Endometrial microvascular endothelial cells (primary cell): Measurements from ENCODE around the gene SPEG. TPM values are rescaled to one million over a fixed set of nuclear protein-coding genes. Genes with fewer than 3 reads are reported as not detected.

ENCODE experiments used
- in situ Hi-C: cut with HindIII; loops from 2 replicates; pipeline ENCODE4 v1.10.0; 2017; ENCODE audit warnings: low sequenced_read_pairs, low pct_unique_long_range_greater_than_20kb; ENCODE audit errors: inconsistent ontology term
- total RNA-seq: library from RNA; depleted of rRNA; stranded (reverse); fragments of >200 nt; gene quantifications from one replicate; pipeline ENCODE4 v1.2.3, GENCODE V29; 2015; ENCODE audit errors: inconsistent ontology term

Gene SPEG
- total RNA-seq, 1 donor from 2014 or later, result not detected

- in situ Hi-C loops, result no loop called here
Observed at GRCh38 chr2:219533930-219534661, 99.5 kb downstream of the SPEG start.

DNA sequence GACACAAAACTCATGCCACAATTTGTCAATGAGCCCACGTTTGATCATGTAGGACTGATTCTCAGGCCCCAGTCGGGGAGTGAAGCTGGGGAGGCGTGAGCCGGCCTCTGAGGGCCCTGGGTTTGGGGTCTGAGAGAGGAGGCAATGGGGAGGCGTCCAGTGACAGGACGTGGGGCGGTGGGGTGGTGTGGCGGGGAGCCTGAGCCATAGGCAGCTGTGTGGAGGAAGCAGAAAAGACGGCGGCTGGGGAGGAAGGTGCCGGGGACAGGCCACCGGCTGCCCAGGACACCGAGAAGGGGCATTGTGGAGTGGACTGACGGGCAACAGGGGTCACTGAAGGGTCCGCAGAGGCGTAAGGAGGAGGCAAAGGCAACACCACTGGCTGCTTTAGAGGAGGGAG lies 101.8 kb downstream of the SPEG start:
- in situ Hi-C loops, result no loop called here

- in situ Hi-C loops, result no loop called here
Observed at GRCh38 chr2:219536967-219537366, 102.3 kb downstream of the SPEG start.

GRCh38 chr2:219537657-219538488 lies 103.2 kb downstream of the SPEG start:
- in situ Hi-C loops, result no loop called here

GRCh38 chr2:219538504-219538951 lies 103.9 kb downstream of the SPEG start:
- in situ Hi-C loops, result no loop called here

GRCh38 chr2:219538956-219539788 lies 104.5 kb downstream of the SPEG start:
- in situ Hi-C loops, result no loop called here

GRCh38 chr2:219539926-219540678 lies 105.5 kb downstream of the SPEG start:
- in situ Hi-C loops, result no loop called here

DNA sequence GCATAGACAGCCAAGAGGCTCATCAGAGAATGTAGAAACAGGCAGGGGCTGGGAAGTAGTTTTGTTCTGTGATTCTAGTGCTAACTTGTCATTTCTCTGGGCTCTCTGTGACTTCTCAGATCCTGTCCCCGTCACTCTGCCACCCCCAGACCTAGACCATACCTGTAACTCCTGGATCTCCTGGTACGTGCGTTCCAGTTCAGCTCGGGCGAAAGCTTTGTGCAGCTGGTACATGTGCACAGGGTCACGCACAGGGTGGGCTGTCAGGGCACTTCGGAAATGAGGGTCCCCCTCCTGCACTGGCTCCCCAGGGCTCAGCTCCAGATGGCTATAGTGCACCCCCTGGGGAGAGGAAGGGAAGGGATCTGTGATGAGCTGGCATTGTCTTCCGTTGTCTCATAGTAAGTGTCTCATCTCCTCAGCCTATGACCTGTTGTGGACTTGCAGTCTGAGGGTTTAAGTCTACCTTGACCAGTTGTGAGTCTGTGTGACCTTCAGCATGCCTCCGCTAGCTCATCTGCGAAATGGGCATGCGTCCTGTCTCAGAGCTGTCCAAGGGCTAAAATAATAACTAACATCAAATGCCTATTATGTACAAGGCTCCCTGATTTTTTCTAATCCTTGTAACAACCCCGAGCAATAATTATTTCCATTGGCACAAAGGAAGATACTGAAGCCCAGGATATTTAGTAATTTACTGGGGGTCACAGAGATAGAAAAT lies 106.3 kb downstream of the SPEG start:
- in situ Hi-C loops, result no loop called here

- in situ Hi-C loops, result no loop called here
Observed at GRCh38 chr2:219541611-219542180, 107.1 kb downstream of the SPEG start.

DNA sequence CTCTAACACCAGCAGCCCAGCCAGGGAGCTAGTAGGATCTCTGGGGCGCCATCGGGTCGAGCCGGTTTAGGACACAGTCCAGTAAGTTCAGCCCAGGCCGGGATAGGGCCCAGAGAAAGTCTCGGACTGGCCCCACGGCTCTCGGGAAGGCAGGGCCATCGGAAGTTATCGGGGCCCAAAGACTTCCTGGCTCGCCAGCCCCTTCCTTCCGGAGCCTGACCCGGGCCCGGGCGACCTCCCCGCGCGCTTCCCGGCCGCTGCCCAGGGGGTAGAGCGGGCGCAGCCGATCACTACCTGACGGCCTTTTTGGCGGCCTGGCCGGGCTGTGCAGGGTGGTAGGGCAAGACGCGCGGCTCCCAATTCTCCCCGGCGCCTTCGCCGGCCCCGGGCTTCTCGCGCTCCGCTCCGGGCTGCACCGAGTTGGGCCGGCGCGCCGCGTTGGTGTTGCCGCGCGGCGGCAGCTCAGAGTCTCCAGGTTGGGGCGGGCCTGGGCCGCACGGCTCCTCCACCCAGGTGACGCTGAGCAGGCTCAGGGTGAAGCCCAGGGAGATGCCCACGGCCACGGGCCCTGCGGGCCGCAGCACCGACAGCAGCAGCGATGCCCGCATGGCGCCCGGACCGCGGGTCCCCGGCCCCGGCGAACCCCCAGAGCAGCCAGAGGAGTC lies 108.4 kb downstream of the SPEG start:
- in situ Hi-C loops, result no loop called here

- in situ Hi-C loops, result no loop called here
Observed at GRCh38 chr2:219543596-219544358, 109.1 kb downstream of the SPEG start, which contains the start of the genes CHPF and TMEM198. Gene CHPF, minus strand, starts transcription at chr2:219543809. Its CDS starts 271 bp downstream, at chr2:219543538. Gene TMEM198, plus strand, starts transcription at chr2:219544028. Its CDS starts 700 bp downstream, at chr2:219544728.

- in situ Hi-C loops, result no loop called here
Observed at GRCh38 chr2:219544567-219544966, 109.9 kb downstream of the SPEG start.

DNA sequence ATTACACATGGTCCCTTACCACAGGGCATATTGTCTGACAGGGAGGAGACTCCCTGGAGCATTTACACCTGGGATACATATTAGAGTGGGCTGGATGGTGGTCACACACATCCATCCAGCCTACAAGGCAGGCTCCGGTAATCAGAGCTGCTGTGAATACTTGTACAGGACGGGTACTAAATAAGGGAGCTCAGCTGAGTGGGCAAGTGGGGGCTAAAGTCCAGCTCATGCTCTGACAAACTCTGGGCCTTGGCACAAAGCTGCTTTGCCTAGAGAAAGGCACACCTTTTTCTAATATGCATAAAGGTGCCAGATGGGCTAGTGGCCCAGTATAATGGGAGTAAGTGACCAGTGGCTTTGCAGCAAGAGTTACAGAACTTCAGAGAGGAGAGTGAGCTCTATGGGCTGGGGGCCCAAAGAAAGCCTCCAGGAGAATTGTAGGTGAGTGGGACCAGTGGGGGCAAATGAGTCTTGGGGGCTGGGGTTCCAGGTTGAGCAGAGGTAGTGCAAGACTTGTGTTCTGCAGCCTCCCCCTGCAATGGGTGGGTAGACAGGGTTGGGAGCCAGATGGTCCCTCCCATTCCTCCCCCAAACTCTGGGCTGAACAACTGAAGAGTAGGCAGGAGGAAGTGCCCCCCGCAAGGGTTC lies 110.8 kb downstream of the SPEG start:
- in situ Hi-C loops, result no loop called here

GRCh38 chr2:219545943-219546352 lies 111.3 kb downstream of the SPEG start:
- in situ Hi-C loops, result no loop called here

- in situ Hi-C loops, result no loop called here
Observed at GRCh38 chr2:219547621-219548020, 113.0 kb downstream of the SPEG start.
